SU-DHL-6 (cell line): Measurements from ENCODE around the gene SCARB1.

Experiments used
- H2AFZ ChIP-seq: fragments of 200-600 bp; sonication (generic); 2 replicates; pipeline ENCODE4 v1.6.1; 2014; ENCODE audit warnings: low read depth, mild to moderate bottlenecking, moderate library complexity, mixed read lengths, antibody characterized with exemption, low read length; ENCODE audit not compliant: severe bottlenecking
- H3F3A ChIP-seq: fragments of 200-600 bp; shearing (Covaris generic); 2 replicates; pipeline ENCODE4 v1.6.0; 2016; ENCODE audit warnings: antibody characterized with exemption, mild to moderate bottlenecking; ENCODE audit not compliant: insufficient read depth
- H3K27ac ChIP-seq: fragments of 200-600 bp; sonication (generic); 2 replicates; pipeline ENCODE4 v1.5.1; 2016; ENCODE audit warnings: low read depth, mild to moderate bottlenecking, low read length, moderate library complexity, mixed read lengths
- H3K27me3 ChIP-seq: fragments of 200-600 bp; sonication (generic), shearing (Covaris generic); 2 replicates; pipeline ENCODE4 v1.6.0; 2014; ENCODE audit warnings: mild to moderate bottlenecking, low read length
- H3K36me3 ChIP-seq: fragments of 200-600 bp; sonication (generic); 2 replicates; pipeline ENCODE4 v1.6.1; 2014; ENCODE audit warnings: mild to moderate bottlenecking, low read length, mixed read lengths
- H3K4me2 ChIP-seq: fragments of 300-600, 200-600 bp; shearing (Covaris generic), sonication (generic); 2 replicates; pipeline ENCODE4 v1.6.0; 2014; ENCODE audit warnings: low read length, low read depth, mild to moderate bottlenecking; ENCODE audit not compliant: poor library complexity, severe bottlenecking
- H3K4me3 ChIP-seq: fragments of 200-600 bp; sonication (generic); 2 replicates; pipeline ENCODE4 v1.5.1; 2014; ENCODE audit warnings: antibody characterized with exemption, low read length, mild to moderate bottlenecking, mixed read lengths; ENCODE audit not compliant: insufficient read depth, poor library complexity, severe bottlenecking
- H3K79me2 ChIP-seq: fragments of 200-600 bp; sonication (generic); 2 replicates; pipeline ENCODE4 v1.6.1; 2014; ENCODE audit warnings: mild to moderate bottlenecking, low read length, moderate library complexity; ENCODE audit not compliant: insufficient read depth
- H3K9ac ChIP-seq: fragments of 200-600 bp; sonication (generic); 2 replicates; pipeline ENCODE4 v1.7.0; 2014; ENCODE audit warnings: mild to moderate bottlenecking, low read length
- H3K9me2 ChIP-seq: fragments of 200-600 bp; sonication (generic); replicated peaks from 2 replicates; pipeline ENCODE4 v1.6.1; 2014; ENCODE audit warnings: low read length; ENCODE audit not compliant: insufficient read depth
- H3K9me3 ChIP-seq: fragments of 200-600 bp; sonication (generic); 2 replicates; pipeline ENCODE4 v1.6.1; 2014; ENCODE audit warnings: low read length, mixed read lengths; ENCODE audit not compliant: insufficient read depth
- H4K20me1 ChIP-seq: fragments of 200-600 bp; sonication (generic); 2 replicates; pipeline ENCODE4 v1.6.1; 2014; ENCODE audit warnings: low read depth, mild to moderate bottlenecking, antibody characterized with exemption, low read length, moderate library complexity, mixed read lengths
- EZH2phosphoT487 ChIP-seq: fragments of 200-600 bp; sonication (generic), shearing (Covaris generic); conservative IDR thresholded peaks from 2 replicates; pipeline ENCODE4 v1.6.1; 2018; ENCODE audit warnings: mild to moderate bottlenecking, antibody characterized with exemption, low read length, moderate library complexity, mixed read lengths
- TF ChIP-seq, protein P1 (sequence below): fragments of 200-600 bp; sonication (generic); IDR thresholded peaks from one replicate; pipeline ENCODE4 v1.5.1; 2017; ENCODE audit warnings: antibody characterized with exemption, mild to moderate bottlenecking, low read length, moderate library complexity; ENCODE audit not compliant: insufficient read depth, poor library complexity, severe bottlenecking

Gene SCARB1

GRCh38 chr12:124795081-124795948, 68.3 kb downstream of the SCARB1 start:
- Histone ChIP-seq H3K9me2 (no peaks in the 10 kb centered on the region), H3K9me3 (no peaks in the 10 kb centered on the region), H4K20me1 (no peaks in the 10 kb centered on the region), H3K27ac (no peak overlapping the region), H3K27me3 (no peaks in the 10 kb centered on the region), H3K79me2 (no peaks in the 10 kb centered on the region), H3K36me3 (no peaks in the 10 kb centered on the region), H2AFZ (no peak overlapping the region), H3F3A (no peaks in the 10 kb centered on the region), H3K9ac (no peak overlapping the region), H3K4me3 (no peak overlapping the region), H3K4me2 (no peak overlapping the region)
- TF ChIP-seq EZH2phosphoT487 = no peak
- TF ChIP-seq, protein P1, sequence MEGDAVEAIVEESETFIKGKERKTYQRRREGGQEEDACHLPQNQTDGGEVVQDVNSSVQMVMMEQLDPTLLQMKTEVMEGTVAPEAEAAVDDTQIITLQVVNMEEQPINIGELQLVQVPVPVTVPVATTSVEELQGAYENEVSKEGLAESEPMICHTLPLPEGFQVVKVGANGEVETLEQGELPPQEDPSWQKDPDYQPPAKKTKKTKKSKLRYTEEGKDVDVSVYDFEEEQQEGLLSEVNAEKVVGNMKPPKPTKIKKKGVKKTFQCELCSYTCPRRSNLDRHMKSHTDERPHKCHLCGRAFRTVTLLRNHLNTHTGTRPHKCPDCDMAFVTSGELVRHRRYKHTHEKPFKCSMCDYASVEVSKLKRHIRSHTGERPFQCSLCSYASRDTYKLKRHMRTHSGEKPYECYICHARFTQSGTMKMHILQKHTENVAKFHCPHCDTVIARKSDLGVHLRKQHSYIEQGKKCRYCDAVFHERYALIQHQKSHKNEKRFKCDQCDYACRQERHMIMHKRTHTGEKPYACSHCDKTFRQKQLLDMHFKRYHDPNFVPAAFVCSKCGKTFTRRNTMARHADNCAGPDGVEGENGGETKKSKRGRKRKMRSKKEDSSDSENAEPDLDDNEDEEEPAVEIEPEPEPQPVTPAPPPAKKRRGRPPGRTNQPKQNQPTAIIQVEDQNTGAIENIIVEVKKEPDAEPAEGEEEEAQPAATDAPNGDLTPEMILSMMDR = no peak

DNA sequence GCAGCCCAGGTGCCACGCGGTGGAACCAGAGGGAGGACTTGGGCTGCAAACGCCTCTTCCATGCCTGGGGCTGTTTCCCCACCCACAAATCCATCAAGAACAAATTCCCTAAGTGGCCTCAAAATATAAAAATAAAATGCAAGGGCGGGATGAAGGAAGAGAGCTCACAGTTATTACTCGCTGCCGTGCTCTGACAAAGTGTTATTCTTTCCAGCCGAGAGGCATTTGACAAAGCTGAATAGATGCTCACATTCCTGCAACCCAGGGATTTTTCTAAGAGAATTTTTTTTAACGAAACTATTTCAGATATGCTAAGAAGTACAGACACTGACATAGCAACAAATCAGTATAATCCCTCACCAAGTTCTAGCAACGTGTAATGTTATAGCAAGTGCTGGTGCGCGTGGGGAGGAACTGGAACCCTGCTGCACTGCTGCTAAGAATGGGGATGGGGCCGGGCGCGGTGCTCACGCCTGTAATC, 70.7 kb downstream of the SCARB1 start:
- H3K36me3 ChIP-seq = no peaks in the 10 kb centered on the region
- H3K27ac ChIP-seq = no peak overlapping the region
- no peaks in the 10 kb centered on the region for H3K79me2 ChIP-seq
- no peaks in the 10 kb centered on the region for H3K9me3 ChIP-seq
- H3K9me2 ChIP-seq = no peaks in the 10 kb centered on the region
- no peak overlapping the region for H3K4me3 ChIP-seq
- TF ChIP-seq, protein P1 = no peak
- no peak for TF ChIP-seq EZH2phosphoT487
- no peaks in the 10 kb centered on the region for H3K27me3 ChIP-seq
- H4K20me1 ChIP-seq = no peaks in the 10 kb centered on the region
- H2AFZ ChIP-seq = no peak overlapping the region
- H3F3A ChIP-seq = no peaks in the 10 kb centered on the region
- no peak overlapping the region for H3K4me2 ChIP-seq
- H3K9ac ChIP-seq = no peak overlapping the region

DNA sequence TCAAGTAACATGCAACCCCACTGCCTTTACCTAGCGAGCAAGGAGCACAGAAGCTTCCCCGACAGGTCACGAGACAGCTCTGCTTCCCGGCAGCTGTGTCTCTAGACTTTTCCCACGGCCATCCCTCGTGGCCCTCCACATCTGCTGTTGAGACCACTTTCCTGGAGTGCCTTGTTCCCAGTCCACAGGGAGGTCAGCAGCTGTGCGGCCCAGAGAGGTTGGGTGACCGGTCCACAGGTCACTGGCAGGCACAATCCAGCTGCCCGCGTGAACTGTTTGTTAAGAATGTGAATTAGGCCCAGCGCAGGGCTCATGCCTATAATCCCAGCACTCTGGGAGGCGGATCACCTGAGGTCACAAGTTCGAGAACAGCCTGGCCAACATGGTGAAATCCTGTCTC, 71.5 kb downstream of the SCARB1 start:
- Histone ChIP-seq H3K9me2 (no peaks in the 10 kb centered on the region), H4K20me1 (no peaks in the 10 kb centered on the region), H3K27me3 (no peaks in the 10 kb centered on the region), H3K9ac (no peak overlapping the region), H3F3A (no peaks in the 10 kb centered on the region), H3K79me2 (no peaks in the 10 kb centered on the region), H3K9me3 (no peaks in the 10 kb centered on the region), H2AFZ (no peak overlapping the region), H3K27ac (no peak overlapping the region), H3K4me2 (no peak overlapping the region), H3K4me3 (no peak overlapping the region), H3K36me3 (no peaks in the 10 kb centered on the region)
- no peak for TF ChIP-seq EZH2phosphoT487
- TF ChIP-seq, protein P1 = no peak
